ENCODE data around the gene PRELP.

PRELP gene

DNA sequence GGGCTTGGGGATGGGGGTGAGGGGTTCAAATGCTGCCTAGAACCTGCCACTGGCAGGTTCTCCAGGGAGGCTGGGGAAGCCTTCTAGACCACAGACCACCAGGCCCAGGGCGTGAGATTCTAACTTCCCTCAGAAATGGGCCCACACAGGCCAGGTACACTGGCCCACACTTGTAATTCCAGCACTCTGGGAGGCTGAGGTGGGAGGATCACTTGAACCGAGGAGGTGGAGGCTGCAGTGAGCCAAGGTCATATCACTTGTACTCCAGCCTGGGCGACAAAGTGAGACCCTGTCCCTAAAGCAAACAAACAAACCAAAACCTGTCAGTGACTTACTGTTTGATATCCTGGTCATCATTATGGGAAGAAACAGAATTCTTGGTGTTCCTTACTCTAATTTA is 50.1 kb downstream of the PRELP start:
- no peak for DNase-seq (ENCODE audit: low read depth)

DNA sequence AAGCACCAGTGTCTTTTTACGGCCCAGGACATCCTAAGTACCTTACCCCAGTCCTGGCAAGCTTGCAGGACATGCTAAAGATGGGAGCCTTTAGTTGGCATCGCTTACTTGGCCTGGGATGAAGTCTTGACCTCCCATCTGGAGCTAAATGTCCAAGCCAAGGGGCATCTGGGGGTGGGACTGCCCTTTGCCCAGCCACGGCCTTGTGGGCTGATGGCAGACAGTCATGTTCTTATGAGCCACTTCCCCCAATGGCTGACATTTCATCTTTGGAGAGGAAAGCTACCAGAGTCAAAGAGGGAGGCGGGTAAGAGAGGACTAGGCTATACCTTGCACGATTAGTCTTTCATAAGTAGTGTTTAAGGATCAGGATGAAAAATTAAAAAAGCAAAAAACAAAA is 50.5 kb downstream of the PRELP start:
- DNase-seq (ENCODE audit: low read depth): no peak

- no peak for DNase-seq (ENCODE audit: low read depth)
Observed at GRCh38 chr1:203526572-203526971, 51.0 kb downstream of the PRELP start.

DNA sequence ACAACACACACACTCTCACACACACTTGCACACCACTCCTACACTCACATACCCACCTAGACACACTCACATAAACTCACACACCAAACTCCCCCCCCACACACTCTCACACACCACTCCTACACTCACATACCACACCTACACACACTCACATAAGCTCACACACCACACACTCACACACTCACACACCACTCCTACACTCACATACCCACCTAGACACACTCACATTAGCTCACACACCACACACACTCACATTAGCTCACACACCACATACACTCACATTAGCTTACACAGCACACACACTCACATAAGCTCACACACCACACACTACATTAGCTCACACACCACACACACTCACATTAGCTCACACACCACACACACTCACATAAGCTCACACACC is 51.4 kb downstream of the PRELP start:
- no peak for DNase-seq (ENCODE audit: low read depth)

GRCh38 chr1:203528063-203528462 is 52.5 kb downstream of the PRELP start:
- DNase-seq (ENCODE audit: low read depth): no peak

GRCh38 chr1:203528976-203529835 is 53.6 kb downstream of the PRELP start:
- no peak for DNase-seq (ENCODE audit: low read depth)

- no peak for DNase-seq (ENCODE audit: low read depth)
Observed at GRCh38 chr1:203531063-203531462, 55.5 kb downstream of the PRELP start.

GRCh38 chr1:203534012-203534411 is 58.4 kb downstream of the PRELP start:
- no peak for DNase-seq (ENCODE audit: low read depth)

GRCh38 chr1:203534526-203534925 is 58.9 kb downstream of the PRELP start:
- peak; percentile 89 for DNase-seq (ENCODE audit: low read depth)

DNA sequence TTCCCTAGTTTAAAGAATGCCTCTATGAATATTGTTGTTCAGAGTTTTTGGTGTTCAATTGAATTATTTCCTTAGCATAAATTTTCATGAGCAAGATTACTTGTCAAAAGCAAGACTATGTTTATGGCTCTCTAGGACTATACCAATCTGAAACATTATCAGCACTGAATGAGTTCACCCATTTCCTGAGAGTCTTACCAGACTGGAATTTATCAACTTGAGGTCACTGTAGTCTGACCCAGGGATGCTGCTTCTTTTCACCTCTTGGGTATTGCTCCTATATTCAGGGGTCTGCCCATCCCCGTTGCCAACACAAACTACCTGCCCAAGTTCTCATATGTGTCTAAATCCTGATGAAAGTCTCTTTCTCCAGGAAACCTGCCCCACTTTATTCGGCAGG is 61.0 kb downstream of the PRELP start:
- no peak for DNase-seq (ENCODE audit: low read depth)

- DNase-seq (ENCODE audit: low read depth): no peak
Observed at GRCh38 chr1:203536980-203537455, 61.4 kb downstream of the PRELP start.

GRCh38 chr1:203537806-203538464 is 62.3 kb downstream of the PRELP start:
- no peak for DNase-seq (ENCODE audit: low read depth)

DNA sequence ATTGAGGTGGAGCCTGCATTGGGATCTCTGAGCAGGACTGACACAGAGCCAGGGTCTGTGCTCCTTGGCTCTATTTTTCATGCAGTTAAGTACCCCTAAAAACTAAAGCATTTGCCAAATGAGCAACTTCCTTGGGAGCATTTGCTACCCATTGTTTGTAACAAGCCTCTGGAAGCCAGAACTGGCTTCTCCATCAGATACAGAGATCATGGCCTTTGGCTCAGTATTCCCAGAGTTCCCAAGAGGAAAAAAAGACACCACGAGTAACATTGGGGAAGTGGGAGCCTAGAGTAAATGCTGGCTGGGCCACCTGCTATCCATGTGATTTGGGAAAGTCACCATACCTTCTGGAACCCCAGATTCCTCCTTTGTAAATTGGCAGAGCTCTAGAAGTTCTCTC is 63.1 kb downstream of the PRELP start:
- no peak for DNase-seq (ENCODE audit: low read depth)

DNA sequence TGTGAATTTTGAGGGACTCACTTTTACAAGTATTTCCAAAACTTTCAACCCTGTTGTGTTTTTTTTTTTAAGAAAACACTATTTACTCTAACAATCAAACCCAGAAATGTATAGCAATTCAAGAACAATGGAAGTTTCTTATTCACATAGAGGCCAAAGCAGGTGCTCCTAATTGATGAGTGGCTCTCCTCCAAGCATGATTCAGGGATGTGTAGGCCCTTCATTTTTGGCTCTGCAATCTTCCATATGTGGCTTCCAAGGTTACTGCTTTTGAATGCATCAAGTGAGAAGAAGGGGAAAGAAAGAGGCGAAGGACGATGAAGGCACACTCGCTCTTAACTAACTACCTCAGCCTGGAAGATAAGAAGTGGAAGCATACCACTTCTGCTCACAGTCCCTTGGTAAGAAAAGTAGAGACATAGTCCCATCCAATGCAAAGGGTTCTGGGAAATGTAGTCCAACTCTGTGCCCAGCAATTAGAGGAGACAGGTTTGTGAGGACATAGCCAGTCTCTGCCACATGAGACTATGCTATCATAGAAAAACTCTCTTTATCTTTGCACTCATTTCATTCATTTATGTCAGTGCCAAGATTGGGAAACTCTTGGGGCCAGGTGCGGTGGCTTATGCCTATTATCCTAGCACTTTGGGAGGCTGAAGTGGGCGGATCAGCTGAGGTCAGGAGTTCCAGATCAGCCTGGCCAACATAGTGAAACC is 64.4 kb downstream of the PRELP start:
- no peak for DNase-seq (ENCODE audit: low read depth)

All from GM04504 (cell line).